ENCODE data around the gene MATR3. TPM values are rescaled to one million over a fixed set of nuclear protein-coding genes. Genes with fewer than 3 reads are reported as not detected.

MATR3 gene
- total RNA-seq, 4 donors from 2014 or later: 164 to 234 (median 220) TPM

DNA sequence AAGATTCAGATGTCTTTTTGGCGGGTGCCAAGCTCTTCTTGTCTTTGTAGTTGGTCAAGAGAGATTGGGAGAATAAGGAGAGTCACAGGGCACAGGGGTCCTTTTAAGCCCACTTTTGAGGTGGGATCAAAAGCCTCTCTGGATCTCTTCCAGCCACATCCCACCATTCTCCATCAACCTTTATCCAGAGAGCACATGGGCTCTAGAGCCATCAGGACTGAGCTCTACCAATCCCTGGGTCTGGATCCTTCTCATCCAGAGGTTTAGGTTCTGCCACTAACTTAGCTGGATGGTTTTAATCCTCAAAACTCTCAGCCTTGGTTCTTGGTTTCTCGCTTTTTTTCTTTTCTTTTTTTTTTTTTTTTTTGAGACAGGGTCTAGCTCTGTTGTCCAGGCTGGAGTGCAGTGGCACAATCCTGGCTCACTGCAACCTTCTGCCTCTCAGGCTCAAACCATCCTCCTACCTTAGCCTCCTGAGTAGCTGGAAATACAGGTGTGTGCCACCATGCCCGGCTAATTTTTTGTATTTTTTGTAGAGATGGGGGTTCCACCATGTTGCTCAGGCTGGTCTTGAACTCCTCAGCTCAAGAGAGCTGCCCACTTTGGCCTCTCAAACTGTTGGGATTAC, 44.6 kb upstream of the MATR3 start:
- intact Hi-C loops (cut with DNase I): loop anchor here (5.0 kb wide), 1 partner anchor 42 kb away; no protein-coding TSS in a partner anchor
- H3K9me3 ChIP-seq: no peaks in the 10 kb centered on the region
- DNase-seq (ENCODE audit: extremely low spot score): no peak
- TF ChIP-seq POLR2AphosphoS5 (IDR thresholded peaks at IDR 0.05): no peak
- TF ChIP-seq, protein P1, sequence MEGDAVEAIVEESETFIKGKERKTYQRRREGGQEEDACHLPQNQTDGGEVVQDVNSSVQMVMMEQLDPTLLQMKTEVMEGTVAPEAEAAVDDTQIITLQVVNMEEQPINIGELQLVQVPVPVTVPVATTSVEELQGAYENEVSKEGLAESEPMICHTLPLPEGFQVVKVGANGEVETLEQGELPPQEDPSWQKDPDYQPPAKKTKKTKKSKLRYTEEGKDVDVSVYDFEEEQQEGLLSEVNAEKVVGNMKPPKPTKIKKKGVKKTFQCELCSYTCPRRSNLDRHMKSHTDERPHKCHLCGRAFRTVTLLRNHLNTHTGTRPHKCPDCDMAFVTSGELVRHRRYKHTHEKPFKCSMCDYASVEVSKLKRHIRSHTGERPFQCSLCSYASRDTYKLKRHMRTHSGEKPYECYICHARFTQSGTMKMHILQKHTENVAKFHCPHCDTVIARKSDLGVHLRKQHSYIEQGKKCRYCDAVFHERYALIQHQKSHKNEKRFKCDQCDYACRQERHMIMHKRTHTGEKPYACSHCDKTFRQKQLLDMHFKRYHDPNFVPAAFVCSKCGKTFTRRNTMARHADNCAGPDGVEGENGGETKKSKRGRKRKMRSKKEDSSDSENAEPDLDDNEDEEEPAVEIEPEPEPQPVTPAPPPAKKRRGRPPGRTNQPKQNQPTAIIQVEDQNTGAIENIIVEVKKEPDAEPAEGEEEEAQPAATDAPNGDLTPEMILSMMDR (IDR thresholded peaks at IDR 0.05): no peak
- TF ChIP-seq POLR2A (IDR thresholded peaks at IDR 0.05; ENCODE audit: low read depth): no peak
- no peak for TF ChIP-seq EP300 (IDR thresholded peaks at IDR 0.05)
- no peaks in the 10 kb centered on the region for H3K36me3 ChIP-seq
- H3K4me3 ChIP-seq: no peak overlapping the region
- WGBS: 94% methylated on average over 2 of the region's 3 CpGs
- no peaks in the 10 kb centered on the region for H3K27me3 ChIP-seq
- peaks cover 0 to 6% (median 0%) of the 10 kb centered on the region in 4 donors for H3K4me1 ChIP-seq
- no peak overlapping the region for H3K27ac ChIP-seq (replicated peaks in 1 of 4)

DNA sequence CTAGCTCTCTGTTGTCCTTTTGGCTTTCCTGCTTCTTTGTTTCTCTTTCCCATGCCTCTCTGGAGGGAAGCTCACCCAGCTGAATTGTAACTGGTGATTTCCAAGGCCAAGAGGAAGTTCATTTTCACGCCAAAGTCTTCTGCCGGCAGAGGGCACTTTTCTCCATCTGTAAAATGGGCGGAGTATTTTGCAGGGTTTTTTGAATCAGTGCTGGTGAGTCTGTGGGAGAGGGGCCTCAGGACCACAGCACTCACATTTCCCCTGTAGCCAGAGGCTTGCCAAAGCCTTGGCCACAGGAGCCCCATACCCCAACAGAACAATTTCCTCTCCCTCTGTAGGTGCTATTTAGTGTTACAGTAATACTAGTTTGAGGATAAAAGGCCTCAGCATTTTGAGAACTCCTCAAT, 42.3 kb upstream of the MATR3 start:
- no peaks in the 10 kb centered on the region for H3K9me3 ChIP-seq
- no peaks in the 10 kb centered on the region for H3K27me3 ChIP-seq
- TF ChIP-seq, protein P1 (IDR thresholded peaks at IDR 0.05): no peak
- TF ChIP-seq EP300 (IDR thresholded peaks at IDR 0.05) (no peak), POLR2AphosphoS5 (IDR thresholded peaks at IDR 0.05) (no peak), POLR2A (IDR thresholded peaks at IDR 0.05; ENCODE audit: low read depth) (no peak)
- H3K4me1 ChIP-seq: peaks cover 0 to 6% (median 0%) of the 10 kb centered on the region in 4 donors
- intact Hi-C loops (cut with DNase I): no loop called here
- 51% methylated on average over 3 of the region's 3 CpGs for WGBS
- no peak overlapping the region for H3K27ac ChIP-seq (replicated peaks in 1 of 4)
- H3K4me3 ChIP-seq: no peak overlapping the region
- no peak for DNase-seq (ENCODE audit: extremely low spot score)
- H3K36me3 ChIP-seq: no peaks in the 10 kb centered on the region

DNA sequence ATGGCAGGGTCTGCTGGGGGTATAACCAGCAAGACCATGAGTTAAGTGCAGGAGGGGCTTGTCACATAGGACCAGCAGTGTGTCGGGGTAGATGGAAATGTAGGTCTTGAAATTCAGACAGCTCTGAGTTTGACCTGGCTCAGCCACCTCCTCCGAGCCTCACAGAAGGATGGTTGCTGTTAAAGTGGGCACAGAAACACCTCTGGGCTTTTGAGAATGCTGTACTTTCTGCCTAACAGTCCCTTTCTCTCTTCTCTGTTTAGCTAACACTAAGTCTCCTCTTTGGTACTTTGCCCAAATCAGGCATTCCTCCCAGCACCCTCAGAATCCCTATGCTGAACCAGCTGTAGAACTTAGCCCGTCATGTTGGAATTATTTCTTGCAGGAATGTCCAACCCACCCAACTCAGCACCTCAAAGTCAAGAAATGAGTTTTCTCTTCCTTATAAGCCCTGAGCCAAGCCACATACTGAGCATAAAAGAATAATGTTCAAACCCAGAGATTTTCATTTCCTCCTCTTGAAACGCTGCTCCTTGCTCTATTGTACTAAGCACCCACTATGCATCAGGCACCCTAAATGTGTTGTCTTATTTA, 41.7 kb upstream of the MATR3 start:
- DNase-seq (ENCODE audit: extremely low spot score): no peak
- Histone ChIP-seq H3K4me3 (no peak overlapping the region), H3K27ac (replicated peaks in 1 of 4) (no peak overlapping the region), H3K4me1 (peaks cover 0 to 6% (median 0%) of the 10 kb centered on the region in 4 donors), H3K36me3 (no peaks in the 10 kb centered on the region), H3K27me3 (no peaks in the 10 kb centered on the region), H3K9me3 (no peaks in the 10 kb centered on the region)
- TF ChIP-seq, protein P1 (IDR thresholded peaks at IDR 0.05): no peak
- TF ChIP-seq POLR2AphosphoS5 (IDR thresholded peaks at IDR 0.05) (no peak), POLR2A (IDR thresholded peaks at IDR 0.05; ENCODE audit: low read depth) (no peak), EP300 (IDR thresholded peaks at IDR 0.05) (no peak)
- intact Hi-C loops (cut with DNase I): no loop called here
- 75% methylated on average over 4 of the region's 4 CpGs for WGBS

DNA sequence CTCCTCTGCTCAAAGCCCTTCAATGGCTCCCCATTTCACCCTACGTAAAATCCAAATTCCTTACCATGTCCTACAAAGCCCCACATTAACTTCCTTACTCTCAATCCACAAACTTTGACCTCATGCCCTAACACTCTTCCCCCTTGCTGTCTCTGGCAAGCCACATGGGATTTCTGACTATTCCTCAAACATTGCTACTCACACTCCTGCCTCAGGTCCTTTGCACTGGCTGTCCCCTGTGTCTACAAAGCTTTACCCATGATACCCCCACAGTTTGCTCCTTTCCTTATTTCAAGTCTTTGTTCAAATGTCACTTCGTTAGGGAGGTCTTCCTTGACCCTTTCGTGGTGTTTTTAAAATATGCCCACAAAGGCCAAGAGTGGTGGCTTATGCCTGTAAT, 40.4 kb upstream of the MATR3 start:
- no peak for DNase-seq (ENCODE audit: extremely low spot score)

More for the DNA sequence above, 40.4 kb upstream of the MATR3 start:
- TF ChIP-seq, protein P1 (IDR thresholded peaks at IDR 0.05): no peak
- TF ChIP-seq POLR2A (IDR thresholded peaks at IDR 0.05; ENCODE audit: low read depth) (no peak), POLR2AphosphoS5 (IDR thresholded peaks at IDR 0.05) (no peak), EP300 (IDR thresholded peaks at IDR 0.05) (no peak)
- Histone ChIP-seq H3K4me3 (no peak overlapping the region), H3K27me3 (no peaks in the 10 kb centered on the region), H3K9me3 (no peaks in the 10 kb centered on the region), H3K4me1 (peaks cover 0 to 6% (median 0%) of the 10 kb centered on the region in 4 donors), H3K27ac (replicated peaks in 1 of 4) (no peak overlapping the region), H3K36me3 (no peaks in the 10 kb centered on the region)
- intact Hi-C loops (cut with DNase I): no loop called here
- 96% methylated on average over 3 of the region's 3 CpGs for WGBS

Data from esophagus muscularis mucosa (tissue), 4 donors.